Measurements from ENCODE around the gene SMG7. TPM values are rescaled to one million over a fixed set of nuclear protein-coding genes. Genes with fewer than 3 reads are reported as not detected.

SMG7 gene
- total and polyA plus RNA-seq, 2 donors (not counting 3 experiments of a cell fraction or from before 2014, with no cell fraction given) = 25.4 to 47.1 TPM

GRCh38 chr1:183483224-183483623 lies 10.9 kb downstream of the SMG7 start:
- Histone ChIP-seq H3K36me3 (ENCODE audit: control insufficient read depth in 2 of 2, extremely low read depth in 1 of 2, insufficient read depth in 2 of 2, low read length in 2 of 2) (no peaks in the 10 kb centered on the region), H3K9me1 (replicated peaks; ENCODE audit: control insufficient read depth, extremely low read depth, insufficient read depth, low read length) (no peaks in the 10 kb centered on the region), H3K27me3 (ENCODE audit: control insufficient read depth in 2 of 2, insufficient read depth in 2 of 2, low read length in 2 of 2) (no peaks in the 10 kb centered on the region), H3K9ac (replicated peaks; ENCODE audit: extremely low read depth, insufficient read depth, low read length) (no peak overlapping the region), H3K4me3 (replicated peaks in 1 of 3; ENCODE audit: insufficient read depth in 1 of 3, low read depth in 1 of 3, low read length in 3 of 3) (no peak overlapping the region), H2AFZ (ENCODE audit: low read depth, low read length) (no peak overlapping the region), H4K20me1 (replicated peaks; ENCODE audit: control insufficient read depth, extremely low read depth, insufficient read depth, low read length) (peaks cover 10% of the 10 kb centered on the region), H3K4me2 (ENCODE audit: insufficient read depth, low read length) (no peak overlapping the region), H3K27ac (ENCODE audit: insufficient read depth, low read depth, low read length) (no peak overlapping the region), H3K79me2 (ENCODE audit: control insufficient read depth, insufficient read depth, low read length) (peaks cover 96% of the 10 kb centered on the region), H3K4me1 (ENCODE audit: control insufficient read depth, extremely low read depth, insufficient read depth, low read length) (peaks cover 19% of the 10 kb centered on the region), H3K9me3 (replicated peaks; ENCODE audit: control insufficient read depth, insufficient read depth, low read length) (no peaks in the 10 kb centered on the region)
- no TSS peak for BruUV-seq (replicated peaks)
- intact Hi-C loops (cut with micrococcal nuclease) = no loop called here
- FAIRE-seq (no peak), DNase-seq (ENCODE audit: low read depth, low spot score) (no peak)
- POLR2A ChIA-PET = no interaction called here
- no peak for TF ChIP-seq POLR2A (IDR thresholded peaks at IDR 0.05; ENCODE audit: low read depth, low read length)
- no peak for TF ChIP-seq POLR2AphosphoS5 (IDR thresholded peaks at IDR 0.05; ENCODE audit: insufficient read depth, low read depth, low read length)
- TF ChIP-seq GATA2 (IDR thresholded peaks at IDR 0.05; ENCODE audit: insufficient read depth, insufficient read length, low read depth, low read length) = no peak
- no peak for TF ChIP-seq JUN (IDR thresholded peaks at IDR 0.05; ENCODE audit: borderline replicate concordance, insufficient read depth, insufficient read length, low read depth)
- no peak for TF ChIP-seq CTCF (IDR thresholded peaks at IDR 0.05; ENCODE audit: extremely low read depth in 1 of 2, insufficient read depth in 1 of 2, low read depth in 1 of 2, low read length in 2 of 2)
- TF ChIP-seq FOS (IDR thresholded peaks at IDR 0.05; ENCODE audit: borderline replicate concordance, insufficient read depth, low read length) = no peak
- no peak for TF ChIP-seq MYC (IDR thresholded peaks at IDR 0.05; ENCODE audit: low read depth, low read length)
- no peak for TF ChIP-seq MAX (IDR thresholded peaks at IDR 0.05; ENCODE audit: insufficient read depth, insufficient read length)
- no peak for TF ChIP-seq EZH2 (IDR thresholded peaks at IDR 0.05; ENCODE audit: borderline replicate concordance, low read depth, low read length, severe bottlenecking)
- dilution Hi-C loops (cut with MboI; ENCODE audit: extremely low pct_ligation_motif_present, low sequenced_read_pairs) = no loop called here
- CTCF ChIA-PET = no interaction called here
